Activated CD8-positive, alpha-beta memory T cell treated with anti-CD3 and anti-CD28 coated beads, Interleukin-2, amount 50 U/mL, for 1 hour (primary cell): Measurements from ENCODE around the gene MIAT.
"Not testable (repeated sequence)": the region's sequence is repeated elsewhere in the genome, so short reads cannot be mapped to it uniquely, and the experiment has no call there.

Experiments
- DNase-seq: peaks from one replicate; pipeline ENCODE4 v3.0.0-alpha.2; 2020; ENCODE audit errors: extremely low read depth

The MIAT gene

DNA sequence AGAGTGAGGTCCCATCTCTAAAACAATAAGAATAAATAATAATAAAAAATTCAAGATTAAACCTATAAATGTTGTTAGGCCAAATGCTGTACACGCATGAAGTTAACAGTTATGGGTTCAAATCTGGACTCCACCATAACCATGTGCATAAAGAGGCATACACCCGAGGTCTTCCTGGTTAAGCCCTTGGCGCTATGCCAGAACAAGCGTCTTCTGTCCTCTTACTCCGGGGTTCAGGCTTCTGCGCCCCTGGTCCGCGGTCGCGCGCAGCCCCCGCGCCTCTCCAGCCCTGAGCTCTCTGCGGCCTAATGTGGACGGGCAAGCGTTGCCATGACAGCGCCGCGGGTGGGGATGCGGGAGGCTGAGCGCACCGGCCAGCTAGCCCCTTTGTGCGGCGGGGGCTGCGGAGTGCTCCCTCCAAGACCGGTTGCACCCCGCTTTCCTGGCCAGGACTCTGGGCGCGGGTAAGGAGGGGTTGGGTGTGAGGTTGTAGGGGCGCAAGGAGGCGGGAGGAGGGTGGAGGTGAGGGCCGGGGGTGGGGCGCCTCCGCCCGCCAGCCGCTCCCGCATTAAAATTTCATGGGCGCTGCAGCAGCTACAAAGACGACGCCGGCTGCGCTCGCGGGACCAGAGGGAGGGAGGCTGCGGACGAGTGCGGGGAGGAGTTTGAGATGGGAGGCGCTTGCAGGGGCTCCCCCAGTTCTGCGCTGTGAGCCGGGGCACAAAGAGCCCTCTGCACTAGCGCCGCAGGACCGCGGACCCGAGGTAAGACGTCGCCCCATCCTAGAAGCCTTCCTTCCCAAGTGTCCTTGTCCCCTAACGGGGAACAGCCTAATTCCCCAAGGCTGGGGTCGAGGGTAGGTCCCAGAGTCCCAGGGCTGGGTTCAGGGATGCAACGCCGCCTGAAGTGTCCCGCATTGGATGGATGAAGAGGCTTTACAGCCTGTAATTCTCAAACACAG lies at the start of gene MIAT:
Gene MIAT, plus strand, starts transcription at position 698 of the 961 bp plus-strand sequence.
- DNase-seq: no peak

DNA sequence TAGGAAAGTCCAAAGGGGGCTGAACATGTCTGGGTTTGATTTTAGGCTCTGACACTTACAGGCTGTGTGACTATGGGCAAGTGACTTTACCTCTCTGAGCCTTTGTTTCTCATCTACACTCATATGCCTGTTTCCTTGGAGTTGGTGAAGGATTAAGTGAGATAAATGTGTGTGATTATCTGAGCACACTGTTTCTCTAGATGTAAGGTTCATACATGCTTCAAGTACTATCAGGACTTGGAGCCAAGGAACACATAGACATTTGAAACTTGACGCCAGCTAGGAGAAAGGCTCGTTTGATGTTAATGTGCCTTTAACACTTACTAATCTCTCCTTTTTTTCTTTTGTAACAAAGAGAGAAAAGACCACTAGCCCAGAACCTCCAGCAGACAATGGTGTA lies 49.3 kb upstream of the MIAT start:
- DNase-seq: no peak

DNA sequence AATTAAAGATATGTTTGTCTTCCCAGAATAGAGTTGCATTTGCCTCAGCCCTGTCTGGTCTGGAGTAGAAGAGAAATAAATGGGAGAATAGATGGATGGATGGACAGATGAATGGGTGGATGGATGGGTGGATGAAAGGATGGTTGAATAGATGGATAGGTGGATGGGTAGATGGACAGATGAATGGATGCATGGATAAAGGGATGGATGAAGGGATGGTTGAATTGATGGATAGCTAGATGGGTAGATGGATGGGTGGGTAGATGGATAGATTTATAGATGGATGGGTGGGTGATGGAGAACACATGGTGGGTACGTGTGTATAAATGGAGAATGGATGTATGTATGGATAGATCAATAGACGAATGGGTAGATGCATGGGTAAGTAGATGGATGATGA lies 48.1 kb upstream of the MIAT start:
- DNase-seq: no peak

DNA sequence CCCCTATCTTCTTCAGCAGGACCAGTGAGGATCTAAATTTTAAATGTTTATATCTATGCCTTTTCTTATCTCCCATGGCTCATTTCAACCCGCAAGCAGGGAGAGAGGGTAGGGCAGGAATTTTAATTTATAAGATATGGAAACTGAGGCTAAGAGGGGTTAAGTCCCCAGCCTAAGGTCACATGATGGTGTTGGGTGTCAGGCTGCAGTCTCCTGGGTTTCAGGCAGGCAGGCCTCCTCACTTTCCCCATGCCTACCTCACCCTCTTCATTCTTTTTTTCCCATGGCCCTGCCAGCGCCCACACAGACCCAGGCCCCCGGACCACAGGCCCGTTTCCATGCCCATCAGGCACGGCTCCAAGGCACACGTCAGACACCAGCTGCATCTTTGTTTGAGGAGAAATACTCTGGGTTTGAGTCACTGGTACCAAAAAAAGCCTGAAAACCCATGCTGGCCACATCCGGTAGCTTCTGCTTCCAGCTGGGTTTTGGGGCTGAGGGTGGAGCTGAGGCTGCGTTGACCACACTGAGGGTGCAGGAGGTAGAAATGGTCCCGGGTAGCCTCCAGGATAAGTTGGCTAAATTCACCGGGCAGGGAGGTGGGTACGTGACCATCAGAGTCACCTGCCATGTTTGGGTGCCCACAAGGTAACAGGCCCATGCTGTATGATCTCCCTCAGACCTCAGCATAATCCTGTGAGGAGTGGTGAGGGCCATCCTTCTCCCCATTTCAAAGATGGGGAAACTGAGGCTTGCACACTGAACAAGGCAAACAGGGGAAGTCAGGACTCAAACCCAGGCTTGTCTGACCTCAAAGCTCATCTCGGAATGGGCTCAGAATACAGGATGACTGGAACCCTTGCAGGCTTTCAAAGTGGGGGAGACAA lies 47.1 kb upstream of the MIAT start:
- no peak for DNase-seq

DNA sequence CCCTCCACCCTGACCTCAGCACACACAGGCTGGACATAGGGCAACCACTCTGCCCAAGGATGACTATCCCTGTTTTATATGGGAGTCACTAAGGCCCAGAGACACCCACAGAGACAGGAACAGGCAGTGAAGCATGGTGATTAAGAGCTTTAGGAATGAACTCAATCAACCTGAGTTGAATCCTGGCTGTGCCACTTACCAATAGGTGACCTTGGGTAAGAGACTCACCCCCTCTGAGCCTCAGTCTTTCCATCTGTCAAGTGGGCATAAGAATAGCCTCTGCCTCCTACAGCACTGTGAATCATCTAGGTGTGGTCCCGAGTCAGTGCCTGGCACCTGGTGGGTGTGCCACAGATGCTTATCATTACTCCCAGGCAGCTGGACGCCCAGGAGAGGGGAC lies 46.4 kb upstream of the MIAT start:
- no peak for DNase-seq

DNA sequence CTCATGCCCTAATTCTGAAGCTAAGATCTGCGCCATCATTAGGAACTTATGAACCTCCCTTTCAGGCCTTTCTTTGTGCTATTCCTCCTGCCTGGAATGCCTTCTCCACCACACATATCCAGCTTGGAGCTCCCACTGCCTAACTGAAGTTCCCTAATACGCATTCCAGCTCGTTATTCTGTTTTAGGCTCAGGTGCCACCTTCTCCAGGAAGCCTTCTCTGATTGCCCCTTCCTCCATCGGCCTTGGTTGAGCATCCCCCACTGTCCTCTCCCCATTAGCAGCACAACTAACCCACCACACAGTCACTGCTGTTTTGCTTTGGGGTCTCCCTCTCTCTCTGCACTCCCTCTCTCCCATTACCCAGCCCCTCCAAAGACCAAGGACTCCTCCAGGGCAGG lies 44.7 kb upstream of the MIAT start:
- DNase-seq: no peak

DNA sequence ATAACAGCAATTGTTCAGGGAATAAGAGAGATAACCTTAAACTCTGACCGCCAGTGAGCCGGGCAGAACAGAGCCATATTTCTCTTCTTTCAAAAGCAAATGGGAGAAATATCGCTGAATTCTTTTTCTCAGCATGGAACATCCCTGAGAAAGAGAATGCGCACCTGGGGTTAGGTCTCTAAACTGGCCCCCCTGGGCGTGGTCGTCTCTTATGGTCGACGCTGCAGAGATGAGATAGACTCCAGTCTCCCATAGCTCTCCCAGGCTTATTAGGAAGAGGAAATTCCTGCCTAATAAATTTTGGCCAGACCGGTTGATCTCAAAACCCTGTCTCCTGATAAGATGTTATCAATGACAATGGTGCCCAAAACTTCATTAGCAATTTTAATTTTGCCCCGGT lies 43.6 kb upstream of the MIAT start:
- not testable (repeated sequence) for DNase-seq

DNA sequence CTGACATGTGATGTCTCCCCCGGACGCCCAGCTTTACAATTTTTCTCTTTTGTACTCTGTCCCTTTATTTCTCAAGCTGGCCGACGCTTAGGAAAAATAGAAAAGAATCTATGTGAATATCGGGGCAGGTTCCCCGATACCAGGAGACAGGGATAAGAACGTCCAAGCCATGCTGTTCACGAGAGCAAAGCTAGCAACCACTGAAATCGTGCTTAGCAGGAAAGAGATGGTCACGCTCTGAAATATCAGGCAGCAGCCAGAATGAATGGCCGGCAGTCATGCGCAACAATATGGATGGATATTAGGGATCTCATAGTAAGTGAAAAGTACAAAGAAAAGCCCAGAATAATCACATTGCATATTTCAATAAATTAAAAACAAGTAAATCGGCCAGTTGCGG lies 43.1 kb upstream of the MIAT start:
- no peak for DNase-seq

DNA sequence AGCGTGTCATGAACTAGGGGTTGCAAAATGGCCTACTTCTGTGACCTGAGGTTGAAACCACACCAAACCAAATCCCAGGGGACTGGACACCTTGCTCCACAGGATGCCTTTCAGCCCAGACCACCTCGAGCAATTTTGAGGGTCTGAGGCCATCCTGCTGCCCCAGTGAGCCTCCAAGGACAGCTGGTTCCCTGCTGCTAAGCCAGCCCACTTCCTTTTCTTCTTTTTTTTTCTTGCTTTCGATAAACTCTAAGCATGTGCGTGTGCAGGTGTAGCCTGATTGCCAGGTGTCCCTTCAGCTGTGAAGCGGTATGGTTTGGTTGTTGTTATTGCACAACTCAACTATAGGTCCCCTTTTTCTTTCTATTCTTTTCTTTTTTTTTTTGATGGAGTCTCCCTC lies 42.2 kb upstream of the MIAT start:
- DNase-seq: no peak

DNA sequence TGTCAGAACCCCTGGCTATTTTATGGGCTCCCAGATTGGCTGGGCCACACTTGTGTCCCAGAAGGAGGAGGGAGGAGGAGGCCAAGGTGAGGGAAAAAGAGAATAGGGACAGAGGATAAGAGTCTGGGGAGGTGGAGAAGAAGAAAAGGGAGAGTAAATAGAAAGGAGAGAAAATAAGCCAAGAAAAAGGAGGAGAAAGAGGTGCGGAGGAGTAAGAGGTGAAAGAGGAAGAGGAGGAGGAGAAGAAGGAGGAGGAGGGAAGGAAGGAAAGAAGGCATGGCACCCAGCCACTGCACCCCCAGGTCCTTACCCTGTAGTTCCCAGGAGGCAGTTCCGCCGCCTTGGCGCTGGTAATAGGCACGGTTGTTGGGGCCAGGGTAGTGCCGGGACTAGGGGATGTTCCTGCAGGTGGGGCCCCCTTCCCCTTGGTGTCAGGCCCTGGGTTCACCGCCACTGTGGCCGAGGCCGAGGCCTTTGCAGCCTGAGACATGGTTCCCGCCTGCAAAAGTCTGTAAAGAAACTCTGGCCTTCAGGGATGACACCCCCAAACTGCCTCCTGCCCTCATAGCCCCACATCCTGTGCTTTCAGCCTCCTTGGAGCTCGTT lies 41.5 kb upstream of the MIAT start:
- no peak for DNase-seq

DNA sequence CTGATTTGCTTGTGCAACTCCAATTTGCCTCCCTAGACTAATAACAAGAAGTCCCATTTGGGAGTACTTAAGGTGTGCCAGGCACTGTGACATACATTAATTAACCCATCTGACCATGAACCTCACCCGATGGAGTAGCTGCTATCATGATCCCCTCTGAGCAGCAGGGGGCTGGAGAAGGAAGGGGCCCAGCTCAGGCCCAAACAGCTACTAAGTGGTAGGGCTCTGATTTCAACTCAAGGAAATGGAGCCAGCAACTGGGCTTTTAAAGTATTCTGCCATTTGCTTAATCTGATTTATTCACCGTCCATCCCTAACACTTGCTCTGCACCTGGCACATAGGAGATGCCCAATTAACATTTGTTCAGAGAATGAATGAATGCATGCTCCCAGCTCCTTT lies 40.7 kb upstream of the MIAT start:
- DNase-seq: no peak

DNA sequence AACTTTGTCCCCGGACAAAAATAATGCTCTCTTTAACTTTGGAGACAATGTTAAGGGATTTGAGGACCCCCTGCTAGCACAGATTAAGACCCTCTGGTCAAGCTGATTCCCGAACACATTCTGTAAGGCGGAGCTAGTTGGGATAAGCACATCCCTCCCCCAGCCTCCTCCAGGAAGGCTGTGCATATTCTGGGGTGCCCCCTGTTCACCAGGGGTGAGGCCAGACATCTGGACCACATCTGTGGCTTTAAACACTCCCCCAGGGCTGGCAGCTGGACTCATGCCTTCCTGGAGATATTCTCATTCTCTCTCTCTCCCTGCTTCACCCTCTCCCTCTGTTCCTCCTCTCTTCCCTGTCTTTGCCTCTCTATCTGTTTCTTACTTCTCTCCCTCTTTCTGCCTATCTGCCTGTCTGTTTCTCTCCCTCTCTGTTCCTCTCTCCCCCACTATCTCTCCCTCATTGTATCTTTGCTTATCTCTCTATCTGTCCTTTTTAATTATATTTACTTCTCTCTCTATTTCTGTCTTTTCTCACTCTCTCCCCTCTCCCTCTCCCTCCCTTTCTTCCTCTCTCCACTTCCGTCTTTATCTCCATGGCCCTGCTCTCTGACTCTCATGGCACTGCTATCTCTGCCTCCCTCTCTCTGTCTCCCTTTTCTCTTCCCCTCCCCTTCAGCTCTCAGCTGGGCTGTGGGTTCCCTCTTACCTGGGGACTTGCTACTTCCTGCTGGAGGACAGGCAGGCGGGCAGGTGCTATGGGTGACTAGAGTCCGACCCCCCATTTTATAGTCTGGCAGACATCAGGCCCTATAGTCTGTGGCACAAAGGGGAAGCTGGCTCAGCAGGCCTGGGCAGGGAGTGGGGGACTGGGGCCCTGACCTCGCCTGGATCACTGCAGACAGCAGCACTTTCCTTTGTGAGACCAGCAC lies 39.9 kb upstream of the MIAT start, which contains the start of gene CRYBB1:
Gene CRYBB1, minus strand, starts transcription at position 757 of the 929 bp plus-strand sequence. CDS start 1,708 bp downstream, outside the sequence.
- DNase-seq: no peak

DNA sequence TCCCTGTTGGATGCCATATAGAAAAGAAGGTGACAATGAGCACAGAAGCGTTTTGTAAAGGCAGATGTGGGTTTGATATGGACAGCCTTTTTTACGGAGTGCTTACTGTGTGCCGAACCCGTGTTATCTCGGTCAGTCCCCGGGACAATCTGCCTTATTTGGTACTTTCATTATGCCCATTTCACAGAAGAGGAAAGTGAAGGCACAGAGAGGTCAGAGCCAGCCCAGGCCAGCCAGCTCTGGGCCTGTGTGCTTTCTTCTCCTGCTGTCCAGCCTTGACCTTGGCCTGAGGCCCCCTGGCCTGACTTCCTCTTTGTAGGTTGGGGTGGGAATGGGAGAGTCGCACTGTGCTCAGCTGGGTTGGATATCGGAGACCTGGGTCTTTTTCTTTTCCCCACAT lies 38.9 kb upstream of the MIAT start:
- no peak for DNase-seq

DNA sequence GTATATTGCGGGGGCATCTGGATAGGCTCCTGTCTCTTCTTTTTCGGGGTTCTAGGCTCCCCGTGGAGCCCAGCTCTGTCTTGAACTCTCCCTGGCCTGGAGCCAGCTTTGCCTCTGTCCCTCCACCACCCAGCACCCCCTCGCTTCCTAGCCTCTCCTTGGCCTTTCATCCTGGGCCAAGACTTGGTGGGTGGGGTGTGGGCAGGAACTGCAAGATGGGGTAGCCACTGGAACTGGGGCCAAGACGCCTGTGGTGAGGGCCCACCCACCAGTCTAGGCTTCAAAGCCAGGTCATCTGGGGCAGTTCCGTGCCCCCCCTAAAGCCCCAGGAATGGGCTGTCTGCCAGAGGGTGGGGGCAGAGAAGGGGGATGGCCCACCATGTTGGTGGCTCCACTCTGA lies 37.9 kb upstream of the MIAT start:
- DNase-seq: no peak

DNA sequence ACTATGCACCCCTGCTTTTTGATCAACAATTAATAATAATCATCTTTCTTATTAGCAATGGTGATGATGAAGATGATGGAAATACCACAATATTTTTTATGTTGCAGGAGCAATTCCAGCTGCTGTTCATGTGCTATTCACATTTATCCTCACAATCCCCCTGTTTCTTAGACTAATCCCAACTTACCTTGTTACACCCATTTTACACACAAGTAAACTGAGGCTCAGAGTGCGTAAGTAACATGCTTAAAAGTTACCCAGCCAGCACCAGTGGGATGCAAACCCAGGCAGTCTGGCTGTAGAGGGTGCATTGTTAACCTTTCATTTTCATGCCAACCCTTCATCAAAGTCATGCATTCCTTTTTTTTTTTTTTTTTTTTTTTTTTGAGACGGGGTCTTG lies 37.2 kb upstream of the MIAT start:
- no peak for DNase-seq

DNA sequence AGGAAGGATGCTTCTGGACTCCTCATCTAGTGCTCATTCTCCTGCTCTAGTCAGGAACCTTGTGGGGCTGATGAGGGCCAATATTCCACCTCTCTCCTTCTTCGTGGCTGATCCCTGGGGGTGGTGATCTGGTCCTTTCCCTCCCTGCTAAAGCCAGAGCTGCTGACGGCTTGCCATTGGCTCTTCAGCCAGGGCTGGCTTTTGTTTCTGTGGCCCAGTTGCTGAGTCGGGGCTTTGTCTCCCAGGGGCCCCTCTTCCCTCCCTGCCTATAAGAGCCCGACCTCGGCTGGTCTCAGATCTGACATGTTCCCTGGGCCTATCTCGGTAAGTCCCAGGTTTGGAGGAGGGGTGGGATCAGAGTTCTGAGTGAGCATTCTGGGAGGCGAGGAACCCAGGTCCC lies 35.7 kb upstream of the MIAT start, which contains the start of gene CRYBA4:
Gene CRYBA4, plus strand, starts transcription at position 301 of the 400 bp plus-strand sequence. CDS start 634 bp downstream, outside the sequence.
- DNase-seq: no peak

DNA sequence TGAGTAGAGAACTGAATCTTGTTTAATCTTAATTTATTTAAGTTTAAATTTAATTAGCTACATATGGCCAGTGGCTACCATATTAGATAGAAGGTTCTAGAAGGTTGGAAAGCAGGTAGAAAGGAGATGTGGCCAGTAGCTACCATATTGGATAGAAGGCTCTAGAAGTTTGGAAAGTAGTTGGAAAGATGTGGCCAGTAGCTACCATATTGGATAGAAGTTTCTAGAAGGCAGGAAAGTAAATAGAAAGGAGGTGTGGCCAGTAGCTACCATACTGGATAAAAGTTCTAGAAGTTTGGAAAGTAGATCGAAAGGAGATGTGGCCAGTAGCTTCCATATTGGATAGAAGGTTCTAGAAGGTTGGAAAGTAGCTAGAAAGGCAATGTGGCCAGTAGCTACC lies 33.4 kb upstream of the MIAT start:
- DNase-seq: no peak

DNA sequence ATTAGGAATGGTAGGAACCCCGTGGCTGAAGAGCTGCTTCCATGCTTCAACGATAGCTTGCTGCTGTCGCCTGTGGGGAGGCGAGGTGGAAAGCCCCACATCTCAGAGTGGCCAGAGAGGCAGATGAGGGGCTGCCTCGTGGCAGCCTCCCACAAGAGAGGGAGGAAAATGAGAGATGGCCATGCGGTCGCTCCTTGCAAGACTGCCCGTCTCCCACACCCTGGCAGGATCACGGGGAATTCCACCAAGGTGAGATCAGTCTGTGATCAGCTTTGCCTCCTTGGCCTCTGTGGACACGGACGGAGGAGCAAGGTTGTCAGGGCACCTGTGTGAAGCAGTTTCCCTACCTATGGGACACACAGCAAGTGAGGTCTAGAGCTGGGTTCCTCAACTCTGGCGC lies 32.6 kb upstream of the MIAT start:
- DNase-seq: no peak

DNA sequence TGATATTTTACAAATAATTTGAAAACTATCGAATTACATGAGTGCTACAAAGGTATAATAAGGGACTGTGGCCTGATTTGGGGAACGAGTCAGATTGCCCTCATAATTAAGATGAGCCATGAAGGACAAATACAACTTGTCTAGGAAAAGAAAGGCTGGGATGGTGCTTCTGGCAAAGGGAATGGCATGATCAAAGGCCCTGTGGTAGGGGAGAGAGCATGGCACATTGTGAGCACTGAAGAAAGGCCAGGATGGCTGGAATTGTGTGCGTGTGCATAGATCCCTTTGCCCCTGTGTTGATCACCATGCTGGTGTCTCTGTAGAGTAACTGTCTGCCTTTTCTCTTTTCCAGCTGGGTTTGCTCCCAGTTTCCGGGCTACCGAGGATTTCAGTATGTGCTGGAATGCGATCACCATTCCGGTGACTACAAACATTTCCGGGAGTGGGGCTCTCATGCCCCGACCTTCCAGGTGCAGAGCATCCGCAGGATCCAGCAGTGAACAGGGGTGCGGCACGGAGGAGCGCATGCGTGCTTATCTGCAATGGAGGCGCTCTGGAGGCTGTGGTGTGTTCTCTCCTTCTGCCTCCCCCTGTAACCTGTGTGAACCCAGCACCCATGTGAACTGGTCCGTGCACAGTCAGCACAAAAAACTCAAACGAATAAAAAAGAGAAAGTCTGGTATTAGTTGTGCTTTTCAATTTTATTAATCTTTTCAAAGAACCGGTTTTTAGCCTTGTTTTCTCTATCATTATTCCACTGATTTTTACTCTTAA lies 27.2 kb upstream of the MIAT start:
- DNase-seq: no peak

DNA sequence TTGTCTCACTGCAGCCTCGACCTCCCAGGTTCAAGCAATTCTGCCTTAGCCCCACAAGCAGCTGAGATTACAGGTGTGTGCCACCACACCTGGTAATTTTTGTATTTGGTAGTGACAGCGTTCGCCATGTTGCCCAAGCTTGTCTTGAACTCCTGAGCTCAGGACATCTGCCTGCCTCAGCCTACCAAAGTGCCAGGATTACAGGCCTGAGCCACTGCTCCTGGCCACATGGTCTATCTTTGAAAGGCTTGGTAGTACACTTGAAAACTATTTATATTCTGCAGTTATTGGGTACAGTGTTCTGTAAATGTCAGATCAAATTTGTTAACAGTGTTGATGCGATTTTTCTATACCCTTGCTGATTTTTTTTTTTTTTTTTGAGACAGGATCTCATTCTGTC lies 26.1 kb upstream of the MIAT start:
- DNase-seq: no peak
